A673 (cell line): ENCODE measurements around the gene RAD54L2. TPM values are rescaled to one million over a fixed set of nuclear protein-coding genes. Genes with fewer than 3 reads are reported as not detected.

Source experiments
- BruUV-seq: library from RNA; stranded (reverse); fragments of 400-500 nt; replicated peaks from 2 replicates; lab custom pipeline; 2021; lab: Mats Ljungman, UMichigan
- CTCF ChIA-PET: fragments of 300-600 bp; sonication (Branson Sonifier 250); formaldehyde crosslinking; loops from one replicate; lab custom pipeline; 2022; ENCODE audit warnings: antibody characterized with exemption; lab: Charles Lee
- POLR2A ChIA-PET: fragments of 300-600 bp; sonication (Branson Sonifier 250); formaldehyde crosslinking; loops from one replicate; lab custom pipeline; 2022; ENCODE audit warnings: antibody characterized with exemption; ENCODE audit not compliant: low non-redundant PET; lab: Charles Lee
- DNase-seq: peaks from one replicate; pipeline ENCODE4 v3.0.0-alpha.2; 2015; ENCODE audit warnings: low spot score
- H3K27ac ChIP-seq: fragments of 200-600 bp; sonication (generic); 2 replicates; pipeline ENCODE4 v1.5.1; 2016; ENCODE audit warnings: mixed run types, low read depth, mild to moderate bottlenecking, mixed read lengths, antibody characterized with exemption, low read length; ENCODE audit not compliant: poor library complexity, severe bottlenecking
- H3K27me3 ChIP-seq: fragments of 200-600 bp; sonication (generic); replicated peaks from 2 replicates; pipeline ENCODE4 v1.6.1; 2017; ENCODE audit warnings: mixed run types, low read depth, mild to moderate bottlenecking, mixed read lengths, antibody characterized with exemption, low read length; ENCODE audit not compliant: insufficient read depth, poor library complexity
- H3K36me3 ChIP-seq: fragments of 200-600 bp; sonication (generic); 2 replicates; pipeline ENCODE4 v1.6.1; 2016; ENCODE audit warnings: mixed run types, mild to moderate bottlenecking, mixed read lengths, antibody characterized with exemption, low read length; ENCODE audit not compliant: insufficient read depth, poor library complexity, severe bottlenecking
- H3K4me1 ChIP-seq: fragments of 200-600 bp; sonication (generic); 2 replicates; pipeline ENCODE4 v1.6.1; 2017; ENCODE audit warnings: mixed run types, mild to moderate bottlenecking, mixed read lengths, antibody characterized with exemption, low read length; ENCODE audit not compliant: insufficient read depth, poor library complexity, severe bottlenecking
- H3K4me3 ChIP-seq: fragments of 200-600 bp; sonication (generic); 2 replicates; pipeline ENCODE4 v1.5.1; 2016; ENCODE audit warnings: low read depth, mixed run types, mild to moderate bottlenecking, mixed read lengths, low read length; ENCODE audit not compliant: poor library complexity, severe bottlenecking
- H3K9me3 ChIP-seq: fragments of 200-600 bp; sonication (generic); 2 replicates; pipeline ENCODE4 v1.6.1; 2016; ENCODE audit warnings: mixed run types, low read depth, mild to moderate bottlenecking, mixed read lengths, antibody characterized with exemption, low read length; ENCODE audit not compliant: poor library complexity, severe bottlenecking
- CTCF ChIP-seq: fragments of 300-800, 200-600 bp; sonication (generic); conservative IDR thresholded peaks from 2 replicates; pipeline ENCODE4 v1.5.1; 2017; ENCODE audit warnings: low read depth, mild to moderate bottlenecking, antibody characterized with exemption, low read length, moderate library complexity, mixed read lengths
- EZH2 ChIP-seq: fragments of 200-600 bp; sonication (generic); IDR thresholded peaks from 2 replicates; pipeline ENCODE4 v1.6.1; 2017; ENCODE audit warnings: borderline replicate concordance, low read depth, mild to moderate bottlenecking, mixed read lengths, antibody characterized with exemption, low read length; ENCODE audit not compliant: poor library complexity, severe bottlenecking
- intact Hi-C: fragments of 100-400 bp; cut with micrococcal nuclease; formaldehyde crosslinking; loops from one replicate; pipeline ENCODE4 v1.10.0; 2022; ENCODE audit not compliant: unreplicated experiment
- total RNA-seq: library from RNA; stranded (reverse); gene quantifications from 2 replicates; pipeline ENCODE4 v1.2.3, GENCODE V29; 2021

Gene RAD54L2
- total RNA-seq, 1 experiment from 2014 or later: 22.0 TPM

- no peak for DNase-seq
- POLR2A ChIA-PET: no interaction called here
- BruUV-seq: no TSS peak
- no peak overlapping the region for H3K4me3 ChIP-seq
- H3K9me3 ChIP-seq: no peaks in the 10 kb centered on the region
- no peak for TF ChIP-seq EZH2
- no peak for TF ChIP-seq CTCF
- peaks cover 10% of the 10 kb centered on the region for H3K4me1 ChIP-seq
- no peaks in the 10 kb centered on the region for H3K27me3 ChIP-seq
- intact Hi-C loops: no loop called here
- CTCF ChIA-PET: no interaction called here
- H3K27ac ChIP-seq: no peak overlapping the region
- no peaks in the 10 kb centered on the region for H3K36me3 ChIP-seq
Measured at GRCh38 chr3:51578238-51578637, 39.7 kb downstream of the RAD54L2 start.

GRCh38 chr3:51580418-51580817 is 41.9 kb downstream of the RAD54L2 start:
- intact Hi-C loops: no loop called here
- CTCF ChIA-PET: no interaction called here

GRCh38 chr3:51581524-51581923 is 43.0 kb downstream of the RAD54L2 start:
- Histone ChIP-seq H3K4me3 (no peak overlapping the region), H3K9me3 (no peaks in the 10 kb centered on the region), H3K36me3 (no peaks in the 10 kb centered on the region), H3K27ac (no peak overlapping the region), H3K4me1 (peaks cover 10% of the 10 kb centered on the region), H3K27me3 (no peaks in the 10 kb centered on the region)
- ChIA-PET CTCF (no interaction called here), POLR2A (no interaction called here)
- TF ChIP-seq CTCF: no peak
- TF ChIP-seq EZH2: no peak
- intact Hi-C loops: no loop called here
- DNase-seq: peak; percentile 49
- no TSS peak for BruUV-seq

More at GRCh38 chr3:51580418-51580817, 41.9 kb downstream of the RAD54L2 start:
- POLR2A ChIA-PET: no interaction called here
- H3K36me3 ChIP-seq: no peaks in the 10 kb centered on the region
- no peak overlapping the region for H3K4me3 ChIP-seq
- H3K4me1 ChIP-seq: peaks cover 10% of the 10 kb centered on the region
- no peaks in the 10 kb centered on the region for H3K9me3 ChIP-seq
- no peak for DNase-seq
- H3K27me3 ChIP-seq: no peaks in the 10 kb centered on the region
- H3K27ac ChIP-seq: no peak overlapping the region
- TF ChIP-seq CTCF (no peak), EZH2 (no peak)
- BruUV-seq: no TSS peak
